A673 (cell line): ENCODE data around the gene NMB. TPM values are rescaled to one million over a fixed set of nuclear protein-coding genes. Genes with fewer than 3 reads are reported as not detected.

Experiments used
- BruUV-seq: library from RNA; stranded (reverse); fragments of 400-500 nt; replicated peaks from 2 replicates; lab custom pipeline; 2021; lab: Mats Ljungman, UMichigan
- CTCF ChIA-PET: fragments of 300-600 bp; sonication (Branson Sonifier 250); formaldehyde crosslinking; loops from one replicate; lab custom pipeline; 2022; ENCODE audit warnings: antibody characterized with exemption; lab: Charles Lee
- POLR2A ChIA-PET: fragments of 300-600 bp; sonication (Branson Sonifier 250); formaldehyde crosslinking; loops from one replicate; lab custom pipeline; 2022; ENCODE audit warnings: antibody characterized with exemption; ENCODE audit not compliant: low non-redundant PET; lab: Charles Lee
- DNase-seq: peaks from one replicate; pipeline ENCODE4 v3.0.0-alpha.2; 2015; ENCODE audit warnings: low spot score
- H3K27ac ChIP-seq: fragments of 200-600 bp; sonication (generic); 2 replicates; pipeline ENCODE4 v1.5.1; 2016; ENCODE audit warnings: mixed run types, low read depth, mild to moderate bottlenecking, mixed read lengths, antibody characterized with exemption, low read length; ENCODE audit not compliant: poor library complexity, severe bottlenecking
- H3K27me3 ChIP-seq: fragments of 200-600 bp; sonication (generic); replicated peaks from 2 replicates; pipeline ENCODE4 v1.6.1; 2017; ENCODE audit warnings: mixed run types, low read depth, mild to moderate bottlenecking, mixed read lengths, antibody characterized with exemption, low read length; ENCODE audit not compliant: insufficient read depth, poor library complexity
- H3K36me3 ChIP-seq: fragments of 200-600 bp; sonication (generic); 2 replicates; pipeline ENCODE4 v1.6.1; 2016; ENCODE audit warnings: mixed run types, mild to moderate bottlenecking, mixed read lengths, antibody characterized with exemption, low read length; ENCODE audit not compliant: insufficient read depth, poor library complexity, severe bottlenecking
- H3K4me1 ChIP-seq: fragments of 200-600 bp; sonication (generic); 2 replicates; pipeline ENCODE4 v1.6.1; 2017; ENCODE audit warnings: mixed run types, mild to moderate bottlenecking, mixed read lengths, antibody characterized with exemption, low read length; ENCODE audit not compliant: insufficient read depth, poor library complexity, severe bottlenecking
- H3K4me3 ChIP-seq: fragments of 200-600 bp; sonication (generic); 2 replicates; pipeline ENCODE4 v1.5.1; 2016; ENCODE audit warnings: low read depth, mixed run types, mild to moderate bottlenecking, mixed read lengths, low read length; ENCODE audit not compliant: poor library complexity, severe bottlenecking
- H3K9me3 ChIP-seq: fragments of 200-600 bp; sonication (generic); 2 replicates; pipeline ENCODE4 v1.6.1; 2016; ENCODE audit warnings: mixed run types, low read depth, mild to moderate bottlenecking, mixed read lengths, antibody characterized with exemption, low read length; ENCODE audit not compliant: poor library complexity, severe bottlenecking
- EZH2 ChIP-seq: fragments of 200-600 bp; sonication (generic); IDR thresholded peaks from 2 replicates; pipeline ENCODE4 v1.6.1; 2017; ENCODE audit warnings: borderline replicate concordance, low read depth, mild to moderate bottlenecking, mixed read lengths, antibody characterized with exemption, low read length; ENCODE audit not compliant: poor library complexity, severe bottlenecking
- intact Hi-C: fragments of 100-400 bp; cut with micrococcal nuclease; formaldehyde crosslinking; loops from one replicate; pipeline ENCODE4 v1.10.0; 2022; ENCODE audit not compliant: unreplicated experiment
- total RNA-seq: library from RNA; stranded (reverse); gene quantifications from 2 replicates; pipeline ENCODE4 v1.2.3, GENCODE V29; 2021
- TF ChIP-seq, protein P1 (sequence below): fragments of 300-800, 200-600 bp; sonication (generic); conservative IDR thresholded peaks from 2 replicates; pipeline ENCODE4 v1.5.1; 2017; ENCODE audit warnings: low read depth, mild to moderate bottlenecking, antibody characterized with exemption, low read length, moderate library complexity, mixed read lengths

Gene NMB
- total RNA-seq, 1 experiment from 2014 or later = 15.1 TPM

GRCh38 chr15:84629033-84629432 lies 29.0 kb downstream of the NMB start:
- Histone ChIP-seq H3K4me3 (no peak overlapping the region), H3K27ac (no peak overlapping the region), H3K27me3 (no peaks in the 10 kb centered on the region), H3K9me3 (no peaks in the 10 kb centered on the region), H3K36me3 (no peaks in the 10 kb centered on the region), H3K4me1 (peaks cover 11% of the 10 kb centered on the region)
- POLR2A ChIA-PET = no interaction called here
- no peak for DNase-seq
- CTCF ChIA-PET = no interaction called here
- intact Hi-C loops = no loop called here
- no TSS peak for BruUV-seq
- TF ChIP-seq, protein P1, sequence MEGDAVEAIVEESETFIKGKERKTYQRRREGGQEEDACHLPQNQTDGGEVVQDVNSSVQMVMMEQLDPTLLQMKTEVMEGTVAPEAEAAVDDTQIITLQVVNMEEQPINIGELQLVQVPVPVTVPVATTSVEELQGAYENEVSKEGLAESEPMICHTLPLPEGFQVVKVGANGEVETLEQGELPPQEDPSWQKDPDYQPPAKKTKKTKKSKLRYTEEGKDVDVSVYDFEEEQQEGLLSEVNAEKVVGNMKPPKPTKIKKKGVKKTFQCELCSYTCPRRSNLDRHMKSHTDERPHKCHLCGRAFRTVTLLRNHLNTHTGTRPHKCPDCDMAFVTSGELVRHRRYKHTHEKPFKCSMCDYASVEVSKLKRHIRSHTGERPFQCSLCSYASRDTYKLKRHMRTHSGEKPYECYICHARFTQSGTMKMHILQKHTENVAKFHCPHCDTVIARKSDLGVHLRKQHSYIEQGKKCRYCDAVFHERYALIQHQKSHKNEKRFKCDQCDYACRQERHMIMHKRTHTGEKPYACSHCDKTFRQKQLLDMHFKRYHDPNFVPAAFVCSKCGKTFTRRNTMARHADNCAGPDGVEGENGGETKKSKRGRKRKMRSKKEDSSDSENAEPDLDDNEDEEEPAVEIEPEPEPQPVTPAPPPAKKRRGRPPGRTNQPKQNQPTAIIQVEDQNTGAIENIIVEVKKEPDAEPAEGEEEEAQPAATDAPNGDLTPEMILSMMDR = no peak
- TF ChIP-seq EZH2 = no peak

GRCh38 chr15:84625123-84625522 lies 32.9 kb downstream of the NMB start:
- TF ChIP-seq, protein P1 = no peak
- no peak for TF ChIP-seq EZH2
- no TSS peak for BruUV-seq
- CTCF ChIA-PET = no interaction called here
- H3K27me3 ChIP-seq = no peaks in the 10 kb centered on the region
- POLR2A ChIA-PET = no interaction called here
- H3K36me3 ChIP-seq = peaks cover 31% of the 10 kb centered on the region
- intact Hi-C loops = no loop called here
- H3K9me3 ChIP-seq = peaks cover 28% of the 10 kb centered on the region
- no peak overlapping the region for H3K27ac ChIP-seq
- H3K4me3 ChIP-seq = no peak overlapping the region
- DNase-seq = no peak
- H3K4me1 ChIP-seq = no peaks in the 10 kb centered on the region

GRCh38 chr15:84624359-84624758 lies 33.6 kb downstream of the NMB start:
- Histone ChIP-seq H3K4me3 (no peak overlapping the region), H3K4me1 (no peaks in the 10 kb centered on the region), H3K36me3 (peaks cover 31% of the 10 kb centered on the region), H3K9me3 (peaks cover 35% of the 10 kb centered on the region), H3K27ac (no peak overlapping the region), H3K27me3 (no peaks in the 10 kb centered on the region)
- BruUV-seq = no TSS peak
- ChIA-PET POLR2A (no interaction called here), CTCF (interaction anchor here (0.6 to 0.7 kb wide), 3 partner anchors 37 to 197 kb away, joined by 3 to 7 read pairs (median 5); no protein-coding TSS in a partner anchor)
- no peak for TF ChIP-seq EZH2
- TF ChIP-seq, protein P1 = no peak
- intact Hi-C loops = no loop called here
- DNase-seq = no peak
